Stomach smooth muscle (tissue), 2 donors: Measurements from ENCODE around the gene TBKBP1.
"Not testable (repeated sequence)": the region's sequence is repeated elsewhere in the genome, so short reads cannot be mapped to it uniquely, and the experiment has no call there.

Experiments used
- H3K27ac ChIP-seq: one replicate; pipeline ENCODE4 v1.7.0; 2013; ENCODE audit warnings: mild to moderate bottlenecking, low read length, inconsistent platforms
- H3K27me3 ChIP-seq, 2 donors: one replicate each; pipeline ENCODE4 v1.7.0; 2013; ENCODE audit warnings: low read length in 2 of 2; ENCODE audit not compliant: insufficient read depth in 2 of 2, control insufficient read depth in 1 of 2
- H3K36me3 ChIP-seq, 2 donors: one replicate each; pipeline ENCODE4 v1.7.0; 2013; ENCODE audit warnings: low read length in 2 of 2; ENCODE audit not compliant: control insufficient read depth in 2 of 2, insufficient read depth in 2 of 2
- H3K4me1 ChIP-seq: one replicate; pipeline ENCODE4 v1.7.0; 2013; ENCODE audit warnings: low read length; ENCODE audit not compliant: control insufficient read depth, insufficient read depth
- H3K4me3 ChIP-seq, 2 donors: one replicate each; pipeline ENCODE4 v1.7.0; 2013; ENCODE audit warnings: low read length in 2 of 2
- H3K9ac ChIP-seq, 2 donors: one replicate each; pipeline ENCODE4 v1.7.0; 2013; ENCODE audit warnings: low read length in 2 of 2, mild to moderate bottlenecking in 1 of 2
- H3K9me3 ChIP-seq, 2 donors: one replicate each; pipeline ENCODE4 v1.7.0; 2013; ENCODE audit warnings: low read length in 2 of 2; ENCODE audit not compliant: control insufficient read depth in 2 of 2
- donor health status: healthy.
- donor health status: Pancreatic carcinoma.

TBKBP1 gene

DNA sequence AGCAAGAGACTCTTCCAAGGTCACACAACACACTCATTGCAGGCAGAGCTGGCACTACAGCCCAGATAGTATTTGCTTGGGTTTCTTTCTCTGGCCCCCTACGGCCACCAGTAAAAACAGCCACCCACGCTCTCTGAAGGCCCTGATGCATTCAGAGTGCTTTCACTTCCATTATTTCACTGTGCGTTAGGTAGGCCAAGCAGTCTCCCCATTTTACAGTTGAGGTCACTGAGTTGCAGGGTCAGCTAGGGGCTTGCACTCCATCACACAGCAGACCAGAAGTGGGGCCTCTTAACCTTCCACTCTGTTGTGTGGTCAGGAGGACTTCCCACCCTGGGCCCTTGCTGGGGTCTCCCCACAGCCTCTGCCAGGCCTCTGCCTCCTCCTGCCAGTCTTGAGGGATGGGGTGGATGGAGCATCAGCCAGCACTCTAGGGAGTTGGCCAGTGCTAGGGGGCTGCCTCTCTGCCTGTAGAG, 41.6 kb downstream of the TBKBP1 start:
- Histone ChIP-seq H3K4me3 (no peak overlapping the region), H3K27me3 (peaks cover 40 to 48% of the 10 kb centered on the region in 2 donors), H3K36me3 (no peaks in the 10 kb centered on the region), H3K9me3 (no peaks in the 10 kb centered on the region), H3K9ac (no peak overlapping the region), H3K27ac (no peak overlapping the region), H3K4me1 (peaks cover 7% of the 10 kb centered on the region)

DNA sequence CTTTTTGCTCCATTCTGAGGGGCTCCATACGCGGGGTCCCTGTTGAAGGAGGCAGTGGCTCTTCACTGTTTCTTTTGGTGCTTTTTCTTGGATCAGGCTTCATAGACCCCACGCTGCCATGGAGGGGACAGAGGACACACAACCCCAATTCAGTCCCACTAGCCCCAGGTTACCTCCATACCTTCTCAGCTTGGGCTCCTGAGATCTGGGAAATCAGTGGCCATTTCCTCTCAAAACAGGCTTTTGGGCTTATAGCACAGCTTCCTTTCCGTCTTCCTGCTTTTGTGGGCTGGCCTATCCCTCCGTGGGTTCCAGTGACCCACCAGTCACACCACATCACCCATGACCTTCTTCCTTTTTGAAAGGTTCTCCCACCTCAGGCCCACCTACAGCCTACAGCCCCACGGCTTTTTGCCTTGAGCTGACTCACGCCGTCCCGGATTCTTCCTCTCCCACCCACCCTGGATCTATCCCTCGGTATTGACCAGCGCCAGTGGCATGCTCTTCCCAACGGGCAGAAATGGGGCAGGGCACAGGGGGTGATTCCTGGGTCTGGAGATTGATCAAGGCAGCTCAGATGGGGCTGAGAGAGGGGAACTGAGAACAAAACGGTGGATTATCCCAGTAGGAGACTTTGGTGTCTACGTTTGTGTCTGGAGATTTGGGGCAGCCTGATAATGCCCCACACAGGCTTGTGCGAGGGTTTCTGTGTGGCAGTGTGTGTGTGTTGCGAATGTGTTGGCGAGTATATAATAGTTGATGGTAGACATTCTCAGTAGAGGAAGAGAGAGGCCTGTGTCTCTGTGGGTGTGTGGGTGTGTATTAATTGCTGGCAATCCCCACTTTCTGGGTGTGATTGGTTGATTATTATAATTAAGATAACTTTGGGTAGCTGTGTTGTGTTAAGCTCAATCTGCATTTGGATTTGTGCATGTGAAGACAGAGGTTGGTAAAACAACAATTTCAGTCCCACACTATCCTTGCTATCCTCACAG, 42.8 kb downstream of the TBKBP1 start:
- H3K27ac ChIP-seq: no peak overlapping the region

GRCh38 chr17:47738178-47738577, 44.2 kb downstream of the TBKBP1 start:
- Histone ChIP-seq H3K27me3 (peaks cover 29 to 35% of the 10 kb centered on the region in 2 donors), H3K9ac (no peak overlapping the region)

More for the DNA sequence above, 42.8 kb downstream of the TBKBP1 start:
- Histone ChIP-seq H3K36me3 (no peaks in the 10 kb centered on the region), H3K4me1 (peaks cover 7% of the 10 kb centered on the region), H3K27me3 (peaks cover 31 to 44% of the 10 kb centered on the region in 2 donors), H3K4me3 (no peak overlapping the region), H3K9ac (no peak overlapping the region), H3K9me3 (no peaks in the 10 kb centered on the region)

GRCh38 chr17:47739150-47739549, 45.2 kb downstream of the TBKBP1 start:
- no peaks in the 10 kb centered on the region for H3K9me3 ChIP-seq
- no peak overlapping the region for H3K9ac ChIP-seq
- no peak overlapping the region for H3K27ac ChIP-seq
- H3K4me3 ChIP-seq: no peak overlapping the region
- no peaks in the 10 kb centered on the region for H3K36me3 ChIP-seq
- H3K27me3 ChIP-seq: peaks cover 30 to 31% of the 10 kb centered on the region in 2 donors
- no peaks in the 10 kb centered on the region for H3K4me1 ChIP-seq

More at GRCh38 chr17:47738178-47738577, 44.2 kb downstream of the TBKBP1 start:
- H3K36me3 ChIP-seq: no peaks in the 10 kb centered on the region
- H3K4me1 ChIP-seq: peaks cover 7% of the 10 kb centered on the region
- H3K4me3 ChIP-seq: no peak overlapping the region
- H3K27ac ChIP-seq: no peak overlapping the region
- no peaks in the 10 kb centered on the region for H3K9me3 ChIP-seq

GRCh38 chr17:47739945-47740344, 46.0 kb downstream of the TBKBP1 start:
- not testable (repeated sequence) for H3K27ac ChIP-seq, H3K4me3 ChIP-seq, H3K4me1 ChIP-seq, H3K36me3 ChIP-seq, H3K9ac ChIP-seq, H3K9me3 ChIP-seq
- peaks cover 29 to 33% of the 10 kb centered on the region in 2 donors for H3K27me3 ChIP-seq

- H3K4me1 ChIP-seq: no peaks in the 10 kb centered on the region
- H3K4me3 ChIP-seq: no peak overlapping the region
- no peak overlapping the region for H3K9ac ChIP-seq
- no peaks in the 10 kb centered on the region for H3K36me3 ChIP-seq
- peaks cover 25 to 36% of the 10 kb centered on the region in 2 donors for H3K27me3 ChIP-seq
- no peak overlapping the region for H3K27ac ChIP-seq
- H3K9me3 ChIP-seq: no peaks in the 10 kb centered on the region
Measured at GRCh38 chr17:47741109-47741792, 47.3 kb downstream of the TBKBP1 start.

- no peaks in the 10 kb centered on the region for H3K9me3 ChIP-seq
- H3K36me3 ChIP-seq: no peaks in the 10 kb centered on the region
- no peak overlapping the region for H3K4me3 ChIP-seq
- peaks cover 25 to 34% of the 10 kb centered on the region in 2 donors for H3K27me3 ChIP-seq
- H3K27ac ChIP-seq: no peak overlapping the region
- H3K4me1 ChIP-seq: no peaks in the 10 kb centered on the region
- no peak overlapping the region for H3K9ac ChIP-seq
Measured at GRCh38 chr17:47741793-47742145, 47.8 kb downstream of the TBKBP1 start.

GRCh38 chr17:47742319-47743181, 48.6 kb downstream of the TBKBP1 start:
- Histone ChIP-seq H3K9ac (no peak overlapping the region), H3K27ac (no peak overlapping the region), H3K36me3 (no peaks in the 10 kb centered on the region), H3K27me3 (peaks cover 22 to 34% of the 10 kb centered on the region in 2 donors), H3K4me3 (no peak overlapping the region), H3K9me3 (no peaks in the 10 kb centered on the region), H3K4me1 (no peaks in the 10 kb centered on the region)

DNA sequence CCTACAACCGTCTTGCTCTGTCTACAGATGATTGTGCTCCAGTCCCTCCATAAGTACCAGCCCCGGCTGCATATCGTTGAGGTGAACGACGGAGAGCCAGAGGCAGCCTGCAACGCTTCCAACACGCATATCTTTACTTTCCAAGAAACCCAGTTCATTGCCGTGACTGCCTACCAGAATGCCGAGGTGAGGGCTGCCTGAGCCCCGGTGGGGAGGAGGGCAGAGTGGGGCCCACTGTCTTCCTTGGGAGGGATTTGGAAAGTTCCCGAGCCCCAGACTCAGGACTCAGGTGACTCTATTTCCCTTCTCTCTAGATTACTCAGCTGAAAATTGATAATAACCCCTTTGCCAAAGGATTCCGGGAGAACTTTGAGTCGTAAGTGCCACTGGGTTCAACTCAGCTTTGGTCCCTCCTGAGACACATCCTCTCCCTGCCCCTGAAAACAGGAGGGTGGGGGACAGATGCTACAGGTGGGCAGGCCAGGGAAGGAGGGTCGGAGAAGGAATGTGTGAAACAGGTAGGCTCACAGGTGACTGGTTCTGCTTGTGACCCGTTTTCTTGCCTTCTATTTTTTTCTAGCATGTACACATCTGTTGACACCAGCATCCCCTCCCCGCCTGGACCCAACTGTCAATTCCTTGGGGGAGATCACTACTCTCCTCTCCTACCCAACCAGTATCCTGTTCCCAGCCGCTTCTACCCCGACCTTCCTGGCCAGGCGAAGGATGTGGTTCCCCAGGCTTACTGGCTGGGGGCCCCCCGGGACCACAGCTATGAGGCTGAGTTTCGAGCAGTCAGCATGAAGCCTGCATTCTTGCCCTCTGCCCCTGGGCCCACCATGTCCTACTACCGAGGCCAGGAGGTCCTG, 50.4 kb downstream of the TBKBP1 start:
- no peak overlapping the region for H3K9ac ChIP-seq
- H3K4me3 ChIP-seq: no peak overlapping the region
- no peaks in the 10 kb centered on the region for H3K4me1 ChIP-seq
- no peaks in the 10 kb centered on the region for H3K9me3 ChIP-seq
- H3K36me3 ChIP-seq: no peaks in the 10 kb centered on the region
- peaks cover 22 to 32% of the 10 kb centered on the region in 2 donors for H3K27me3 ChIP-seq
- H3K27ac ChIP-seq: no peak overlapping the region
